GM18861 (cell line): ENCODE measurements around the gene MATCAP1.
A peak's percentile ranks its signal among the peaks of the same experiment; 100 is the strongest.

Source experiments
- ATAC-seq: cut with Tn5 transposase; IDR thresholded peaks from one replicate; pipeline ENCODE4 v1.9.1; 2021; ENCODE audit not compliant: unreplicated experiment

Gene MATCAP1

GRCh38 chr16:67174706-67175231 is 9.0 kb downstream of the MATCAP1 start:
- ATAC-seq: no peak

- ATAC-seq: peak; percentile 34
These were observed 9.7 kb downstream of the MATCAP1 start for GRCh38 chr16:67173808-67174705.

- ATAC-seq: no peak
These were observed 10.4 kb downstream of the MATCAP1 start for GRCh38 chr16:67173323-67173722.

- ATAC-seq: no peak
These were observed 12.7 kb downstream of the MATCAP1 start for GRCh38 chr16:67170949-67171649.

DNA sequence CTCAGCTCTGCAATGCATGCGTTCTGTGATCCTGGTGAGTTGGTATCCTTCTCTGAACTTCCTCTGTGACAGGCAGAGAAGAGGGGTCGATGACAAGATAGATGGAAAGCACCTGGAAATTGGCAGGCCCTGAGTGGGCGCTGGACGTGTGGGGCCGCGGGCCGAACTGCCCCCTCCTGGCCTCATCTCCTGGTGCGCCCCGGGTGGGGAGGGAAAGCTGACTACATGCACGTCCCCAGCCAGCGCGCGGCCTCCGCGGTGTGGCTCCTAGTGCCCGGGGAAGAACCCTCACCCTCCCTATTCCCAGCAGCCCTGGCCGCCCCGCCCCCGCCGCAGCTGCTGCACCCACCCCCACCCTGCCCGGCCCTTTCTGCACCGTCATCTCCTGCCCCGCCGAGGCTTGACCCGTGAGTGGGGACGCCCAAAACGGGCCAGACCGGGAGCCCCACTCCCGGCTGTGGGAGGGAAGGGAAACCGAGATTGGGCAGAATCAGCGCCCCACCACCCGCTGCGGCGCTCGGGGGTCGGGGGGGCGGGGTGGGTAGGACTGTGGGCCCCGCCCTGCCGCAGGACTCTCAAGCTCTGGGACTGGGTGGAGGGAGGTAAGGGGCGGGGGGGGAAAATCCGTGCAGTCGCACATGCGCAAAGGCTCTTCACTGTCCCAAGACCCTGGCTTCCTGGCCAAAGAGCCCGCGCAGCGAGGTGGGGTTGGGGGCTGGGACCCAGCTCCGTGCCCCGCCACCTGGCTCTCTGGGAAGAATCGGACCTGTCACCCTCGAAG is 13.4 kb downstream of the MATCAP1 start, which contains the start of gene NOL3:
Gene NOL3, plus strand, starts transcription at position 371 of the 781 bp plus-strand sequence.
- ATAC-seq: no peak

DNA sequence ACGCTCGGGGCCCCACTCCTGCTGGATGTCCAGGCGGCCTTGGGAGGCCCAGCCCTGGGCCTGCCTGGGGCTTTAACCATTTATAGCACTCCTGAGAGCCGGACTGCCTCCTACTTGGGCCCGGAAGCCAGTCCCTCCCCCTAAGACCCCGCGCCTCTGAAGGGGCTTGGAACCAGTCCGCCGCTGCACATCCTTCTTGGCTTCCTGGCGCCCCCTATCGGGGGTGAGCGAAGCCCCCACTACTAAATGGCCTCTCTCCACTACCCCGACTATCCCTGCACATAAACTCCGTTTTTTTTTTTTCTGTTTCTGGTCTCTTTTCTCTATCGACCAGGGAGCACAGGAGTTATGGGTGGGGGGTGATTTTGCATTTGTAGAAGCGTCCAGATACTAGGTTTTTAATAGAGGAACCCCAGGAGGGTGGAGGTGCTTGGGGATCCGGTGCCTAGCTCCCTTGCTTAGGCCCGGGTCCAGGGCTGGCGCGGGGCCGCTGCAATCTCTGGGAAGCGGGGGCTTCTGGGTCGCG is 14.1 kb downstream of the MATCAP1 start:
- ATAC-seq: no peak

GRCh38 chr16:67169011-67169451 is 14.7 kb downstream of the MATCAP1 start:
- no peak for ATAC-seq

- no peak for ATAC-seq
These were observed 16.2 kb downstream of the MATCAP1 start for GRCh38 chr16:67167588-67167987.

GRCh38 chr16:67166598-67167168 is 17.1 kb downstream of the MATCAP1 start:
- no peak for ATAC-seq

GRCh38 chr16:67166110-67166547 is 17.6 kb downstream of the MATCAP1 start:
- no peak for ATAC-seq

GRCh38 chr16:67165121-67166078 is 18.4 kb downstream of the MATCAP1 start:
- ATAC-seq: no peak

DNA sequence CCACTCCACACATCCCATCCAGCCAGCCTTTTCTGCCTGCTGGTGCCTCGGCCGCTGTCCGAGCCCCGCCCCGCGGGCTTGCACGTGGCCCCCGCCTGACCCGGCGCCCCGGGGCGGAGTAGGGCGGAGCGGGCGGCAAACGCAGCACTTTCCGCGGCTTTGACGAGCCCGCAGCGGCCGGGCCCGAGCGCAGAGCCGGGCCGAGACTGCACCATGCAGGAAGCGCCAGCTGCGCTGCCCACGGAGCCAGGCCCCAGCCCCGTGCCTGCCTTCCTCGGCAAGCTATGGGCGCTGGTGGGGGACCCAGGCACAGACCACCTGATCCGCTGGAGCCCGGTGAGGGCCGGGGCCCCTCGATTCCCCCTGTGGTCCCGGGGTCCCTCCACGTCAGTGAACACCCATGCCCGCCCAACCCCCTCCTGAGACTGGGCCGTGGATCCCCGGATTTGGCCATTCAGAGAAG is 19.1 kb downstream of the MATCAP1 start, which contains the start of gene HSF4:
Gene HSF4, plus strand, starts transcription at position 147 of the 463 bp plus-strand sequence. Its CDS starts 67 bp downstream, at position 214.
- no peak for ATAC-seq

- ATAC-seq: no peak
These were observed 19.7 kb downstream of the MATCAP1 start for GRCh38 chr16:67163999-67164558.

DNA sequence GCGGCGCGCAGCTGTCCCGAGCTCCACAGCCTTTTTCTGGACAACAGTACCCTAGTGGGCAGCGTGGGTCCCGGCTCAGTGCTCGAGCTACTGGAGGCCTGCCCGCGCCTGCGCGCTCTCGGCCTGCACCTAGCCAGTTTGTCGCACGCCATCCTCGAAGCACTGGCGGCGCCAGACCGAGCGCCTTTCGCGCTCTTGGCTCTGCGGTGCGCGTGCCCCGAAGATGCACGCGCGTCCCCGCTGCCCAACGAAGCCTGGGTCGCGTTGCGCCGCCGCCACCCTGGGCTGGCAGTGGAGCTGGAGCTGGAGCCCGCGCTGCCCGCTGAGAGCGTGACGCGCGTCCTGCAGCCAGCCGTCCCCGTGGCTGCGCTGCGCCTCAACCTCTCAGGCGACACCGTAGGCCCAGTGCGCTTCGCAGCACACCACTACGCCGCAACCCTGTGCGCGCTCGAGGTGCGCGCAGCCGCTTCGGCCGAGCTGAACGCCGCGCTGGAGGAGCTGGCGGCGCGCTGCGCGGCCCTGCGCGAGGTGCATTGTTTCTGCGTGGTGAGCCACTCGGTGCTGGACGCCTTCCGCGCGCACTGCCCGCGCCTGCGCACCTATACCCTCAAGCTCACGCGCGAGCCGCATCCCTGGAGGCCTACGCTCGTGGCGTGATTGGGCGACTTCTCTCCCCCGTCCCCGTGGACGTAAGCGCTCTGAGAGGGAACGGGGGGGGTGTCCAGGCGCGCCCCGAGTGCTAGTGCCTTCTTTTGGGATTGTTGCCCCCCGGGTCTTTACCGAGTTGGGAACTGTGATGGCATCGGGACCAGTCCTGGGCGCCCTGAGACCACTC is 20.4 kb downstream of the MATCAP1 start:
- no peak for ATAC-seq

- no peak for ATAC-seq
These were observed 21.1 kb downstream of the MATCAP1 start for GRCh38 chr16:67162506-67163163.

DNA sequence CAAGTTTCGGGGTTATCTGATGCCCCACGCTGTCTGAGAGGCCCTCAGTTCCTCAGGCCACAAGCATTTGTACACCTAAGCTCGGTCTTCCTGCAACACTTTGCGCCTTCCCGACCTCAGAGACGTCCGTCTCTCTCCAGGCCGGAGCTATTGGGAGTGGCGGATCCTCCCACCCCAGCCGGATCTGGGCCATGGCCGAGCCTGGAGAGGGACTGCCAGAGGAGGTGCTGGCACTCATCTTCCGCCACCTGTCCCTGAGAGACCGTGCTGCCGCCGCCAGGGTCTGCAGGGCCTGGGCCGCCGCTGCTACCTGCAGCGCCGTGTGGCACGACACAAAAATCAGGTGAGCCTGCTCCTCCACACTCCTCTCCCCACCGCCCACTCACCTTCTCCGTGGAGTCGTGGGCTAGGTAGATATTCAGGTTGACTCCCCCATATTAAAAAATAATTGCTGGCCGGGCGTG is 22.1 kb downstream of the MATCAP1 start:
- no peak for ATAC-seq
